Right forelimb (tissue), 1 donor: ENCODE data around the gene AUTS2.
A peak's percentile ranks its signal among the peaks of the same experiment; 100 is the strongest.
"Not testable (repeated sequence)": the region's sequence is repeated elsewhere in the genome, so short reads cannot be mapped to it uniquely, and the experiment has no call there.

Source experiments
- DNase-seq: peaks from one replicate; pipeline ENCODE4 v3.0.0-alpha.2; 2018

Gene AUTS2

DNA sequence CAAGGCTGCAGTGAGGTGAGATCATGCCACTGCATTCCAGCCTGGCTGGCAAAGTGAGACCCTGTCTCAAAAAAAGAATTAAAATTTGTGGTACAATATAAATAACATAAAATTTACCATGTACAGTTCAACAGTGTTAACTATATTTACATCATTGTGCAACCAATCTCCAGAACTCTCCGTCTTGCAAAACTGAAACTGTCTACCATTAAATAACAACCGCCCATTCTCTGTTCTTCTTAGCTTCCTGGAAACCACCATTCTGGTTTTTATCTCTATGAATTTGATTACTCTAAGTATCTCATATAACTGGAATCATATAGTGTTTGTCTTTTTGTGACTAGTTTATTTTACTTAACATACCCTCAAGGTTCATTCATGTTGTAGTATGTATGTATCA is 167.6 kb downstream of the AUTS2 start:
- no peak for DNase-seq

- no peak for DNase-seq
These were observed 170.8 kb downstream of the AUTS2 start for GRCh38 chr7:69768986-69769595.

DNA sequence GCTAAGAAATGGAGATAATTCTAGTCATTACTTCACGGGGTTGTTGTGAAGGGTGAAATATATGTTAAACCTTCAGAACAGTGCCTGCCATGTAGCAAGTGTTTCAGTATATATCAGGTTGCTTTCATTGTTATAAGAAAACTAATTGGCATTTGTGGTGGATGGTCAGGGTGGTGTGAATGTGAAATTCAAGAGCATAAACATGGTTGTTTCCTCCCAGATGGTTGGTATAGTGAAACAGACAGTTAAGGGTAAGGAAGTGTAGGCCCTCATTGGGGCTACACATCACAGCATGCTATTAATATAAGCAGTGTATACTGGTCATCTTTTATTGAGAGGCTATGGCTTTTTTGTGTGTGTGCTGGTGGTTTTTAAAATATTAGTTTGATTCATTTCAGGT is 171.6 kb downstream of the AUTS2 start:
- no peak for DNase-seq

DNA sequence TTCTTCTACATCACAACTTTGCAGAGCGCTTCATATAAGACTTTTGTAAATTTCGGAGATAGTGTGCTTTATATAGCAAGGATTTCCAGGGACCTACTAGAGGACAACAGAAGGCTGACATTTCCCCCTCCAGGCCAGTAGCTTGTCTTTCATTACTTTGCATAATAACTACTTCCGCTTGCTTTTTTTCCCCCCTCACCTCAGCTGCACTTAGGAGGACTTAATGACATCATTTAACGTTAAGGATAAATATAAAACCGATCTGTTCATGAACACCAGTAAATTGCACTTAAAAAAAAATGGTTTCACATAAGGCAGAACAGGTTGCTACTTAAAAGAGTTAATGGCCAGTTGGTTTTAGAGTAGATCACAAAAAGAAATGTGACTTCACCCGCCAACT is 172.3 kb downstream of the AUTS2 start:
- DNase-seq: no peak

- DNase-seq: no peak
These were observed 174.6 kb downstream of the AUTS2 start for GRCh38 chr7:69772718-69773436.

- DNase-seq: no peak
These were observed 175.4 kb downstream of the AUTS2 start for GRCh38 chr7:69773535-69774225.

GRCh38 chr7:69775231-69775771 is 177.0 kb downstream of the AUTS2 start:
- DNase-seq: no peak

- no peak for DNase-seq
These were observed 178.3 kb downstream of the AUTS2 start for GRCh38 chr7:69776611-69777010.

DNA sequence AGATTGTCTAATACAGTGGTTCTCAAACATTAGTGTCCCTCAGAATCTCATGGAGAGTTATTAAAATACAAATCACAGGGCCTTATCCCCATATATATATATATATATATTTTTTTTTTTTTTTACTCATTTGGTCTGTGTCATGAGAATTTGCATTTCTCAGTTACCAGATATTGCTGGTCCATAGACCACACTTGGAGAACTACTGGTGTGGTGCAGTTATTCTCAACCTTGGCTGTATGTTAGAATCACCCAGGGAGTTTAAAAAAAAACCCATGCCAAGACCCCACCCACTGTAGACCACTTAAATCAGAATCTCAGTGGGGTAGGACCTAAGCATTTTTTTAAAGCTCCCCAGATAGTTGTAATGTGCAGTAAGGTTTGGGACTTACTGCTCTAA is 179.9 kb downstream of the AUTS2 start:
- DNase-seq: no peak

- no peak for DNase-seq
These were observed 182.1 kb downstream of the AUTS2 start for GRCh38 chr7:69780379-69780778.

DNA sequence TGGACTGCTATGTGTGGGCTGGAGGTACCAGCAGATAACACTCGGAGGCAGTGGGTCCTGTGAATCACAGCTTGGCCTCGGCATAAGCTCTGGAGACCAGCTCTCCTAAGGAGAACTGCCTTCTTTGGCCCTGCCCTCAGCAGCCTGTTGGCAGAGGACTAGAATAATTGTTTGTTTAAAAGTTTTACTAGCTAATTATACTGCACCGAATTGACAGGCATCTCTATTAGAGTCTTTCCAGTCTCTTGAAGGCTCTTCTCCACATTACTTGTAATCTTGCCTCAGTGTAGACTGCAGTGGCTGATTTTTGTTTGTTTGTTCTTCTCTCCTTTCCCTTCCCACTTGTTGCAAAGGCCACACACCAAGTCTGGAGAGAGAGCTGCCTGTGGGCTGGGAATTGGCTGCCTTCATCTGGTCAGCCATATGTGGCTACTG is 183.2 kb downstream of the AUTS2 start:
- no peak for DNase-seq

DNA sequence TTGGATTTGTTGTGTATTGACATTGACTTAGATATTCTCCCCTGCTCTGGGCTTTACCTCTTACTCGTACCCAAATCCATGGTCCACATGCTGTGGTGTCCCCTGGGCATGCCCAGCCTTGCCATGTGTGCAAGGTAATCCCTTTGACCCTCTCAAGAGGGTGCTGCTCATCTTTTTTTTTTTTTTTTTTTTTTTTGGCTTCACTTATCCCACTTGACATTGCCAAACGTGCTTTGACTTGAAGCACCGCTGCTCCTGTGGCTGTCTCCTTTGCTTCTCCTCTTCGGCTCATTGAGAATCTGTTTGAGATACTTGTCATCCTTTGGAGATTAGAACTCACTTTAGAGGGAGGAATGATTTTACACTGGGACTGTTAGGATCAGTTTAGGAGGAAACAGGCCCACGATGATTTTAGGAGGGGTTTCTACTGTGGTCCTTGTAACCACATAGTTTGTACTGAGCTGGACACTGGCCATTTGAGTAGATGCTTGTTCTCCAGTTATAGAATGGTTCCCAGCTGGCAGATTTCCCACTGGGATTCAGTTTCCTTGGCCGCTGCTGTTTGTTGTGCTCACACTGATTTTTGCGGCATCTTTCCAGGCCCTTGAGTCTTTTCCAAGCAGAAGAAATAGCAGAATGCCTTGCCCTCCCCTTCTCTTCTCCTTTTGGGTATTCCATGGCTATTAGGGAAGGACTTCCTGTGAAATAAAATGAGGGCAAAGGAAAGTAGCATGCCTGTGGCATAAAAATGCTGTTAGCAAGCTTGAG is 184.8 kb downstream of the AUTS2 start:
- DNase-seq: peak; percentile 82

- not testable (repeated sequence) for DNase-seq
These were observed 187.9 kb downstream of the AUTS2 start for GRCh38 chr7:69786130-69786529.

GRCh38 chr7:69786730-69787395 is 188.6 kb downstream of the AUTS2 start:
- no peak for DNase-seq

- no peak for DNase-seq
These were observed 189.6 kb downstream of the AUTS2 start for GRCh38 chr7:69787736-69788431.

- no peak for DNase-seq
These were observed 191.3 kb downstream of the AUTS2 start for GRCh38 chr7:69789563-69789962.

DNA sequence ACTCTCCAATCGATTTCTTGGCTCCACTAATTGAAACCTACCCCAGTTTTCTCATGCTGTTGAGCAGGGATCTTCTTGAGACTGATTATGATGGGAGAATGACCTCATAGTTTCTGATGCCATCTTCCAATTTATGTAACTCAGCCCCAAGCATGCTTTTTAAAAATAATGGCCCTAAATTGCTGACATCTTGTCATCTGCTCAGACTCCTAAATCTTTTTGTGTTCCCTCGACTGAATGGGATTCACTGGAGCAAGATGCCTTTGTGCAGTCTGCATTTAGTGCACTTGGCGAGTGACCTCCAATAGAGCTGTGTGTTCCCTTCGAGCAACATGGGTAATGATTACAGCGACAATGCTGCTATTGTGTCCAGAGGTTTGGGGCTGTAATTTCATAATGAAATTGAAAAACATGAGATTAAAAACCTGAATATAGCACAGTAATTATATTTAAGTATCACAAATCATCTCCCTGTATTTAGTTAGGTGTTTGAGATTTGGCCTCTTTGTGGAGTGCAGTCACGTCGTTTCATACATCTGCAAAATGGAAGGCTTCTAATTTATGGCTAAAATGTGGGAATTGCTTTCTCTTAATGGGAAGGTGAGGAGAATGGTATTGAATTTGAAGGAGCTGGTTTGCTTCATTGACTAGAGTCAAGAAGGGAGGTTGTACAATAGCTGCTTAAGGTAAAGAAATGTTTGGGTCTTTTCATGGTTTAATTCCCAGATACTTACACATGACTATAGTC is 192.9 kb downstream of the AUTS2 start:
- DNase-seq: no peak

- no peak for DNase-seq
These were observed 193.5 kb downstream of the AUTS2 start for GRCh38 chr7:69791739-69792138.

DNA sequence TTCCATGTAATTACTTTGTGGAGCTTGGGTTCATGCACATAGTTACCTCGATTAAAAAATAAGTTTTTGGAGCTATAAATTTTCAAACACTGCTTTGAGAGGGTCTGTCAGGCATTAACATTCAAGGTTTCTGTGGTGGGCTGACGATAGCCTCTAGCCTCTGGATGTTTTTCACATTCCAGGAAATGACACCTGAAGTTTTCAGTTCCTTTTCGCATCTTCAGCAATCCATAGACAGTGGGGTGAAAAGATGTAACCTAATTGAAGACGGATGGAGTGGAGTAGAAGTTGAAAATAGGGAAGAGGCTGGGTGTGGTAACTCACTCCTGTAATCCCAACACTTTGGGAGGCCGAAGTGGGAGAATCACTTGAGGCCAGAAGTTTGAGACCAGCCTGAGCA is 197.7 kb downstream of the AUTS2 start:
- no peak for DNase-seq

- no peak for DNase-seq
These were observed 198.1 kb downstream of the AUTS2 start for GRCh38 chr7:69796416-69796815.

- DNase-seq: no peak
These were observed 200.9 kb downstream of the AUTS2 start for GRCh38 chr7:69799048-69799697.
